Neural progenitor cell (in vitro differentiated cells): ENCODE results near the gene FRMPD1.

ENCODE experiments used
- EZH2 ChIP-seq: fragments of 200-600 bp; sonication (generic); IDR thresholded peaks from 2 replicates; pipeline ENCODE4 v1.6.1; 2017; ENCODE audit warnings: antibody characterized with exemption, mild to moderate bottlenecking, moderate library complexity
- TF ChIP-seq, protein P1 (sequence below): fragments of 200-600 bp; sonication (generic); IDR thresholded peaks from 2 replicates; pipeline ENCODE4 v1.5.1; 2017; ENCODE audit warnings: antibody characterized with exemption, mild to moderate bottlenecking

DNA sequence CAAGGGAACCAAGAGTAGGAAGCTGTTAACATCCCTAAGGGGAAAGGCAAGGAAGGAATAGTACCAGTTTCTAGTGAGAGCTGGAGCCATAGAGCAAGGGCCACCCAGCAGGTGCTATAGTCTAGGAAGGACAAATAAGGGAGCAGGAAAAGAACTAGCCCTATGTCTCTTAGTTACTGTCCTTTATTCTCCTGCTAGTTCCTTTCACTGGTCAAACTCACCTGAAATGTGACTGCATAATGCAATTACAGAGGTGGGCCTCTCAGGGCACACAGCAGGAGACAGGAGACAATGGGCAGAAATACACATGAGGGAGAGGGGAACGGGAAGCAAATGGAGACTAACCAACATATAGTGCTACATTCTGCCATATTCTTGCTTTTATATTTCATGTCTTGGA lies 26.7 kb upstream of the FRMPD1 start:
- TF ChIP-seq, protein P1, sequence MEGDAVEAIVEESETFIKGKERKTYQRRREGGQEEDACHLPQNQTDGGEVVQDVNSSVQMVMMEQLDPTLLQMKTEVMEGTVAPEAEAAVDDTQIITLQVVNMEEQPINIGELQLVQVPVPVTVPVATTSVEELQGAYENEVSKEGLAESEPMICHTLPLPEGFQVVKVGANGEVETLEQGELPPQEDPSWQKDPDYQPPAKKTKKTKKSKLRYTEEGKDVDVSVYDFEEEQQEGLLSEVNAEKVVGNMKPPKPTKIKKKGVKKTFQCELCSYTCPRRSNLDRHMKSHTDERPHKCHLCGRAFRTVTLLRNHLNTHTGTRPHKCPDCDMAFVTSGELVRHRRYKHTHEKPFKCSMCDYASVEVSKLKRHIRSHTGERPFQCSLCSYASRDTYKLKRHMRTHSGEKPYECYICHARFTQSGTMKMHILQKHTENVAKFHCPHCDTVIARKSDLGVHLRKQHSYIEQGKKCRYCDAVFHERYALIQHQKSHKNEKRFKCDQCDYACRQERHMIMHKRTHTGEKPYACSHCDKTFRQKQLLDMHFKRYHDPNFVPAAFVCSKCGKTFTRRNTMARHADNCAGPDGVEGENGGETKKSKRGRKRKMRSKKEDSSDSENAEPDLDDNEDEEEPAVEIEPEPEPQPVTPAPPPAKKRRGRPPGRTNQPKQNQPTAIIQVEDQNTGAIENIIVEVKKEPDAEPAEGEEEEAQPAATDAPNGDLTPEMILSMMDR, result no peak
- no peak for TF ChIP-seq EZH2
